A673 (cell line): ENCODE measurements around the gene CBX2.

ENCODE experiments used
- CTCF ChIP-seq: fragments of 300-800, 200-600 bp; sonication (generic); conservative IDR thresholded peaks from 2 replicates; pipeline ENCODE4 v1.5.1; 2017; ENCODE audit warnings: low read depth, mild to moderate bottlenecking, antibody characterized with exemption, low read length, moderate library complexity, mixed read lengths
- EZH2 ChIP-seq: fragments of 200-600 bp; sonication (generic); IDR thresholded peaks from 2 replicates; pipeline ENCODE4 v1.6.1; 2017; ENCODE audit warnings: borderline replicate concordance, low read depth, mild to moderate bottlenecking, mixed read lengths, antibody characterized with exemption, low read length; ENCODE audit not compliant: poor library complexity, severe bottlenecking

GRCh38 chr17:79789943-79790804 lies 12.2 kb downstream of the CBX2 start:
- TF ChIP-seq CTCF (peak; percentile 68), EZH2 (no peak)
